Suppressor macrophage treated with lipopolysaccharide for 4 hours (primary cell): ENCODE data around the gene ODAM.
"Not testable (repeated sequence)": the region's sequence is repeated elsewhere in the genome, so short reads cannot be mapped to it uniquely, and the experiment has no call there.

Experiments used
- DNase-seq: peaks from one replicate; pipeline ENCODE4 v3.0.0-alpha.2; 2020

The ODAM gene

DNA sequence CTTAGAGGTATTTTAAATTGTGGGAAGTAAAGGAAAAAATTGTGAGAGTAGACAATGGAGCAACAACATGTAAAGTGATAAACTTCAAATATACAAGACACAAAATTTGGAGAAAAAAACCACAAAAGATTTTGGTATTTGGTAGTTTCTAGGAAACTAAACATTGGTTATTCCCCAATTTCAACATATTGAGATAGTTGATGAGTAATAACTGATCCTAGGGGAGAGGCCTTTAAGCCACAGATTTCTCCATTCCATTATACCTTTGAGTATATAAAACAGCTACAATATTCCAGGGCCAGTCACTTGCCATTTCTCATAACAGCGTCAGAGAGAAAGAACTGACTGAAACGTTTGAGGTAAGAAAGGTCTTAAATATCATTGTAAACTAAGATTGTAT is 30.3 kb downstream of the ODAM start, which contains the start of gene FDCSP:
TSS of gene FDCSP (plus strand) at position 301 of the 400 bp plus-strand sequence. CDS start 5,071 bp downstream, outside the sequence.
- DNase-seq: no peak

DNA sequence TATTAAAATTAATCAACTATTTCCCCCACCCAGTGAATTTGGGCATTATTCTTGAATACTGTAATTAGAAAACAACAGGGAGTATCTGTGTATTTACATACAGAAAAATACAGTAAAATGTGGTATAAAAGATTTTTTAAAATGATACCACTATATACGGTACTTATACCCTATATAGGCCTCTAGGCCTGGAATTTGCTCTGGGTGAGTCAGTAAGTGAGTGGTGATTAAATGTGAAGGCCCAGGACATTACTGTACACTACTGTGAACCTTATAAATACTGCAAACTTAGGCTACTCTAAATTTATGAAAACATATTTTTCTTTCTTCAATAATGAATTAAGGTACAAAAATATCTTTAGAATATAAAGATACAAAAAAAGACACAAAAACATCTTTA is 40.6 kb downstream of the ODAM start:
- DNase-seq: no peak

DNA sequence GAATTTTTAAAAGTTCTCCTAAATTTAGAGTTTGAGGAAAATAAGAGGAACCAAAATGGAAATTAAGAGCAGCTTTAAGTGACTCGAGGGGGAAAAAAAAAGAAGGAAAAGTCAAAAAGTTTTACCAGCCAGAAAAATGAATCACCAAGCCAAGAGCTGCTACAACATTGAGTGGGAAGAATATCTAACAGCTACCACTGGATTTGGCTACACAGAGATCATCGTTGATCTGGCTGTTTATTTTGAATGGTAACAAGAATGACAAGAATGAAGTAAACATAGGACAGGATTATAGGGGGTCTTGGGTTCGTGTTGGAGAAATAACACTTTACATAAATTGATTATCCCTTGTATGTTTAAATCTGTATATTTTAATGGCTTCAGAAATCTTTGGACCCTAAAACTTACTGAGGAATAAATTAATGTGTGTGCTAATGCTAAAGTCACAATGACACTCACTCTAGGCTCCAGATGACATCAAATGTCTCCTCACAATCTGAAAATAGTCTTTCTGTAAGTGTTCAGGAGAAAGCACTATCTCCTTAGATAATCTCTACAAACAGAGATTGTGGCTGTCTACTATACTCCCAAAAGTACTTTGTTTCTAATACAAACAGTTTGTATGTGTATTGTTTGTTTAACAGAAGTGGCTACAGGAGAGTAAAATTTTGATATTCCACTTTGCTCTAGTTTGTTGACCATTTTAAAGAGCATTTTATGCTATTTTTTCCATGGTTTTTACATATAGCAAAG is 43.8 kb downstream of the ODAM start:
- DNase-seq: no peak

DNA sequence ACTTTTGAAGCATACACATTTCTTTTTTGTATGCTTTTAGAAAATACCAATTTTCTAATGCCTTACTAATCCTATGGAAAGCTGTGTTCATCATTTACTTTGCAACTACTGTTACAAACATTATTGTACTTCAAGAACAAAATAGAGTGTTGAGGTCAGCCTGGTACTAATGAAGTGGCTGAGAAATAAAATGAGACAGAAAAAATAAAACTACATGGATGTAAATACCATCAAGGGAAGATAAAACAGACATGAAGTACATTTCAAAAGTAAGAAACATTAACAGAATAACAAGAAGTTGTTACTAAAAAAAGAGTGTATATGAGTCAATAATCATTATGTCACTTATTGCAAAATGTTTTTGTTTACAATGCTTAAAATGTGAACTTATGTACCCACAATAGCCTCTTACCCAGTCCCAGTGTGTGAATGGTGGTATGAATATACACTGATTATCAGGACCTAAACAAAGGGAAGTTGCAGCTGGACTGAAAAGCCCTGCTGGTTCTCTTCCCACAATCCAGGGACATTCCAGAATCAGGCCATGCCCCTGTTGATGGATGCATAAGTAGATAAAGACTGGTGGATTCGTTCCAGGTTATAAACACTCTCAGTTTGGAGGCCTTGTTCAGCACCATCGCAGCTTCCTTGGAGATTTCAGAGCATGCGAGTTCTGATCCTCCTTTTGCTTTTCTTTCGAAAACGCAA is 44.5 kb downstream of the ODAM start:
- DNase-seq: no peak

- DNase-seq: not testable (repeated sequence)
Observed at GRCh38 chr4:70242297-70242696, 46.8 kb downstream of the ODAM start, which contains the start of gene CSN3. Gene CSN3, plus strand, starts transcription at chr4:70242597. Its CDS starts 2,223 bp downstream, at chr4:70244820.

DNA sequence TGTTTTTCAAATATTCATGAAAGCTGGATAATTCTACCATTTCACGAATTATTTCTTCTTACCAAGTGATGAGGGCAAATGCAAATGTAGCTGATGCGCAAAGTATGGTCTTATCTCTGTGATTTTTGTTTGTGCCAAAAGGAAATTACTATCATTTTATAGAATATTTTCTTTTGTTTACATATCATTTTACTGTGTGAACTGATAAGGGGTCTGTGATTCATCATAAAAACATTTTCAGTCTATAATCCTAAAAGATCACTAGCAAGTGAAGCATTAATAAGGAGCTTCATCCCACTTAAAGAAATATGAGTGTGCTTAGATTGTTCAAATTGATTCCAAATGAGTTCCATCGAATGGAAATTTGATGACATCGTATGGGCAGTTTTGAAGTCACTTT is 47.6 kb downstream of the ODAM start:
- DNase-seq: no peak

DNA sequence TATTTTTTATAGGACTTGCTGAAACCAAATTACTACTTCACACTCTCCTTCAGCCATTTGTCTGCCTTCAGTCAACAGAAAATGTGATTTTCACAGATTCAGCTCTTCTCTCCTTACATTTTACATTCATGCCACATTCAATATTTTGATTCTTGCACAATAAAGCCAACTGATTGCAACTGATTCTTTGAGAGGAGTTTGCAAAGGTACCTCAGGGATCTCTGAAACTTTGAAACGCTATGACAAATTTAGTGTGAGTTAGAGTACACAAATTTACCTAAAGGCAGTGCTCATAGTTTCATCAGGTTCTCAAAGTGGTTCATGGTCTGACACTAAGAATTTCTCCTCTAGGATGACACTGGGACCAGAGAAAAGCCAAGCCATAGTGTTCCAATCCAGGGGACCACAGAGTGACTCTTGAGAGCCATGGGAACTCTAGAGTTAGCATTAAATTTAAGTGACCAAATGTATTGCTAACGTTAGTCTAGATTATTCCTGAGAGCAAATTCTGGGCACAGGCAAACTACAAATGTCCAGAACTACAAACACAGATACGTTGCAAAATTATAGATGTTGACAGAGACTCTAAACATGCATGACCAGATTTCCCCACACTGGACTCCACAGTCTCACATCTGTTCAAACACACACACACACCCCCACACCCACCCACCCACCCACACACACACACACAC is 55.9 kb downstream of the ODAM start:
- DNase-seq: no peak

- DNase-seq: no peak
Observed at GRCh38 chr4:70251945-70252277, 56.4 kb downstream of the ODAM start.
